Endothelial cell of umbilical vein (primary cell): ENCODE measurements around the gene ATP9B.

Experiments used
- CTCF ChIP-seq, 2 donors: IDR thresholded peaks; 1 replicate in 1 of 2; 2 replicates in 1 of 2; pipeline ENCODE4 v1.5.1; 2011; ENCODE audit warnings: low read length in 2 of 2, mild to moderate bottlenecking in 2 of 2, moderate library complexity in 2 of 2, control low read depth in 1 of 2, inconsistent platforms in 1 of 2, low read depth in 1 of 2; ENCODE audit not compliant: insufficient read depth in 1 of 2; ENCODE audit errors: extremely low read depth in 1 of 2
- EZH2 ChIP-seq: IDR thresholded peaks from 2 replicates; pipeline ENCODE4 v1.6.1; 2012; ENCODE audit warnings: borderline replicate concordance, low read depth, mild to moderate bottlenecking, moderate library complexity, low read length, inconsistent platforms; ENCODE audit not compliant: severe bottlenecking
- POLR2AphosphoS5 ChIP-seq: IDR thresholded peaks from 2 replicates; pipeline ENCODE4 v1.6.1; 2012; ENCODE audit warnings: low read depth, mild to moderate bottlenecking, control low read depth, low read length, moderate library complexity; ENCODE audit not compliant: insufficient read depth

- TF ChIP-seq CTCF (IDR thresholded peaks at IDR 0.05; ENCODE audit: extremely low read depth in 1 of 2, insufficient read depth in 1 of 2, low read depth in 1 of 2, low read length in 2 of 2) (no peak), EZH2 (no peak), POLR2AphosphoS5 (no peak)
Observed at GRCh38 chr18:79372461-79372860, 303.3 kb downstream of the ATP9B start.
